HG03175 (cell line): ENCODE measurements around the gene DLST.

Experiments used
- ATAC-seq: cut with Tn5 transposase; IDR thresholded peaks from one replicate; pipeline ENCODE4 v1.9.1; 2021; ENCODE audit warnings: mild to moderate bottlenecking, moderate library complexity; ENCODE audit not compliant: unreplicated experiment

DLST gene

GRCh38 chr14:74893614-74894091 lies 11.9 kb downstream of the DLST start:
- ATAC-seq: peak; percentile 60

- ATAC-seq: no peak
Observed at GRCh38 chr14:74896400-74896799, 14.7 kb downstream of the DLST start.

- no peak for ATAC-seq
Observed at GRCh38 chr14:74897642-74898041, 15.9 kb downstream of the DLST start.

- ATAC-seq: no peak
Observed at GRCh38 chr14:74898083-74898482, 16.4 kb downstream of the DLST start.

GRCh38 chr14:74898694-74899093 lies 17.0 kb downstream of the DLST start:
- no peak for ATAC-seq

GRCh38 chr14:74902941-74903705 lies 21.4 kb downstream of the DLST start:
- no peak for ATAC-seq

- ATAC-seq: no peak
Observed at GRCh38 chr14:74904635-74905503, 23.2 kb downstream of the DLST start.

GRCh38 chr14:74905595-74906142 lies 24.0 kb downstream of the DLST start:
- ATAC-seq: no peak

- no peak for ATAC-seq
Observed at GRCh38 chr14:74906925-74907521, 25.3 kb downstream of the DLST start.

- ATAC-seq: no peak
Observed at GRCh38 chr14:74907744-74908143, 26.0 kb downstream of the DLST start.

- ATAC-seq: no peak
Observed at GRCh38 chr14:74908861-74909341, 27.2 kb downstream of the DLST start.

- ATAC-seq: no peak
Observed at GRCh38 chr14:74909501-74909900, 27.8 kb downstream of the DLST start.

GRCh38 chr14:74909911-74910310 lies 28.2 kb downstream of the DLST start:
- no peak for ATAC-seq

GRCh38 chr14:74910556-74910955 lies 28.8 kb downstream of the DLST start:
- ATAC-seq: no peak

GRCh38 chr14:74911221-74911620 lies 29.5 kb downstream of the DLST start:
- ATAC-seq: no peak

- no peak for ATAC-seq
Observed at GRCh38 chr14:74911704-74912103, 30.0 kb downstream of the DLST start.

- no peak for ATAC-seq
Observed at GRCh38 chr14:74912111-74912510, 30.4 kb downstream of the DLST start.

GRCh38 chr14:74912801-74913200 lies 31.1 kb downstream of the DLST start:
- no peak for ATAC-seq

GRCh38 chr14:74913393-74913910 lies 31.7 kb downstream of the DLST start:
- ATAC-seq: no peak

- no peak for ATAC-seq
Observed at GRCh38 chr14:74913986-74914573, 32.4 kb downstream of the DLST start.
